OCI-LY7 (cell line): ENCODE data around the gene DIAPH2.

Experiments
- EZH2phosphoT487 ChIP-seq: fragments of 200-600 bp; sonication (generic); IDR thresholded peaks from 2 replicates; pipeline ENCODE4 v1.6.1; 2018; ENCODE audit warnings: low read depth, borderline replicate concordance, mild to moderate bottlenecking, mixed run types, antibody characterized with exemption, low read length, moderate library complexity, mixed read lengths
- TF ChIP-seq, protein P1 (sequence below): fragments of 200-600 bp; sonication (generic); conservative IDR thresholded peaks from 2 replicates; pipeline ENCODE4 v1.5.1; 2014; ENCODE audit warnings: mild to moderate bottlenecking, antibody characterized with exemption, low read length, moderate library complexity, mixed read lengths

DNA sequence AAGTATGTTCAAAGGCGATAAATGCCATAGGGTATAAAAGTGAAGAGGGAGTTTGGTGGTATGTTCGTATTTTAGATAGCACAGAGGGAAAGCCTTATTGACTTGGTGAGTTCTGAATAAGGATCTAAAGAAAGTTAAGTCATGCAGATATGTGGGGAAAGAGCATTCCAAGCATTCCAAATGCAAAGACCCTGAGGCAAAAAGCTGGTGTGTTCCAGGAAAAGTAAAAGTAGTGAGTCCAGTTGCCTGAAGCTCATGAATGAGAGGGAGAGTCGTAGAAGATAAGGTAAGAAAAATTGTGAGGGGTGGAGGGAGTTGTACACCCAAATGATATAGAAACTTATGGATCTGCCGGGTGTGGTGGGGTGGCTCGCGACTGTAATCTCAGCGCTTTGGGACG lies 625.7 kb downstream of the DIAPH2 start:
- TF ChIP-seq, protein P1, sequence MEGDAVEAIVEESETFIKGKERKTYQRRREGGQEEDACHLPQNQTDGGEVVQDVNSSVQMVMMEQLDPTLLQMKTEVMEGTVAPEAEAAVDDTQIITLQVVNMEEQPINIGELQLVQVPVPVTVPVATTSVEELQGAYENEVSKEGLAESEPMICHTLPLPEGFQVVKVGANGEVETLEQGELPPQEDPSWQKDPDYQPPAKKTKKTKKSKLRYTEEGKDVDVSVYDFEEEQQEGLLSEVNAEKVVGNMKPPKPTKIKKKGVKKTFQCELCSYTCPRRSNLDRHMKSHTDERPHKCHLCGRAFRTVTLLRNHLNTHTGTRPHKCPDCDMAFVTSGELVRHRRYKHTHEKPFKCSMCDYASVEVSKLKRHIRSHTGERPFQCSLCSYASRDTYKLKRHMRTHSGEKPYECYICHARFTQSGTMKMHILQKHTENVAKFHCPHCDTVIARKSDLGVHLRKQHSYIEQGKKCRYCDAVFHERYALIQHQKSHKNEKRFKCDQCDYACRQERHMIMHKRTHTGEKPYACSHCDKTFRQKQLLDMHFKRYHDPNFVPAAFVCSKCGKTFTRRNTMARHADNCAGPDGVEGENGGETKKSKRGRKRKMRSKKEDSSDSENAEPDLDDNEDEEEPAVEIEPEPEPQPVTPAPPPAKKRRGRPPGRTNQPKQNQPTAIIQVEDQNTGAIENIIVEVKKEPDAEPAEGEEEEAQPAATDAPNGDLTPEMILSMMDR, result no peak
- no peak for TF ChIP-seq EZH2phosphoT487
